WTC11 (cell line): Measurements from ENCODE around the gene GTF2H4.
"Not testable (repeated sequence)": the region's sequence is repeated elsewhere in the genome, so short reads cannot be mapped to it uniquely, and the experiment has no call there.

Source experiments
- ARID4B ChIP-seq: sonication (generic); formaldehyde crosslinking; IDR thresholded peaks from 2 replicates; pipeline ENCODE4 v1.8.0; 2023; ENCODE audit warnings: missing genetic modification reagents, mild to moderate bottlenecking, borderline replicate concordance
- ZBTB21 ChIP-seq: sonication (generic); formaldehyde crosslinking; IDR thresholded peaks from 2 replicates; pipeline ENCODE4 v1.8.1; 2023; ENCODE audit warnings: mild to moderate bottlenecking, missing genetic modification reagents, borderline replicate concordance

GRCh38 chr6:30869241-30869749, 38.7 kb upstream of the GTF2H4 start:
- TF ChIP-seq ZBTB21, ARID4B (CRISPR knock-in tag): not testable (repeated sequence)
